HepG2 (cell line): ENCODE data around the gene MYL6B. TPM values are rescaled to one million over a fixed set of nuclear protein-coding genes. Genes with fewer than 3 reads are reported as not detected.

Experiments
- AFF4 ChIP-seq: sonication (generic); formaldehyde crosslinking; IDR thresholded peaks from 2 replicates; pipeline ENCODE4 v1.4.0; 2020; ENCODE audit warnings: missing genetic modification reagents
- ARNT2 ChIP-seq: sonication (generic); formaldehyde crosslinking; IDR thresholded peaks from 2 replicates; pipeline ENCODE4 v1.8.0; 2022; ENCODE audit warnings: mild to moderate bottlenecking, low read depth, missing genetic modification reagents, moderate library complexity
- ATF2 ChIP-seq: sonication (generic); formaldehyde crosslinking; IDR thresholded peaks from 2 replicates; pipeline ENCODE4 v1.4.0; 2020; ENCODE audit warnings: missing genetic modification reagents
- FIP1L1 ChIP-seq: fragments of 200-400 bp; formaldehyde crosslinking; IDR thresholded peaks from 2 replicates; pipeline ENCODE4 v1.6.1; 2018; ENCODE audit warnings: low read depth, mild to moderate bottlenecking, low read length, moderate library complexity, borderline replicate concordance; ENCODE audit not compliant: insufficient read depth
- KAT8 ChIP-seq: IDR thresholded peaks from 2 replicates; pipeline ENCODE4 v1.6.1; 2016; ENCODE audit warnings: missing genetic modification reagents, missing compliant biosample characterization
- MAFG ChIP-seq: sonication (generic); formaldehyde crosslinking; IDR thresholded peaks from 2 replicates; pipeline ENCODE4 v1.5.1; 2020; ENCODE audit warnings: mild to moderate bottlenecking, missing genetic modification reagents
- RAD51 ChIP-seq: fragments of 450-650 bp; IDR thresholded peaks from 2 replicates; pipeline ENCODE4 v1.6.1; 2016; ENCODE audit warnings: borderline replicate concordance
- RFX3 ChIP-seq: IDR thresholded peaks from 2 replicates; pipeline ENCODE4 v1.6.1; 2016; ENCODE audit warnings: missing biosample characterization, missing genetic modification reagents
- SETDB1 ChIP-seq: sonication (generic); formaldehyde crosslinking; IDR thresholded peaks from 2 replicates; pipeline ENCODE4 v1.5.1; 2020; ENCODE audit warnings: missing genetic modification reagents, mild to moderate bottlenecking, borderline replicate concordance
- SIX4 ChIP-seq: sonication (generic); formaldehyde crosslinking; IDR thresholded peaks from 2 replicates; pipeline ENCODE4 v1.4.0; 2020; ENCODE audit warnings: missing genetic modification reagents
- SNAPC4 ChIP-seq: sonication (generic); formaldehyde crosslinking; IDR thresholded peaks from 2 replicates; pipeline ENCODE4 v1.4.0; 2020; ENCODE audit warnings: mild to moderate bottlenecking, missing genetic modification reagents
- ZGPAT ChIP-seq: IDR thresholded peaks from 2 replicates; pipeline ENCODE4 v1.6.1; 2016; ENCODE audit warnings: mild to moderate bottlenecking
- ZNF343 ChIP-seq: sonication (generic); formaldehyde crosslinking; IDR thresholded peaks from 2 replicates; pipeline ENCODE4 v1.4.0; 2020; ENCODE audit warnings: mild to moderate bottlenecking, missing genetic modification reagents
- ZNF567 ChIP-seq: sonication (generic); formaldehyde crosslinking; IDR thresholded peaks from 2 replicates; pipeline ENCODE4 v1.8.1; 2023; ENCODE audit warnings: mild to moderate bottlenecking, missing genetic modification reagents, borderline replicate concordance
- ZNF775 ChIP-seq: sonication (generic); formaldehyde crosslinking; IDR thresholded peaks from 2 replicates; pipeline ENCODE4 v1.4.0; 2020; ENCODE audit warnings: missing genetic modification reagents, mild to moderate bottlenecking, moderate library complexity, borderline replicate concordance
- polyA plus RNA-seq, 8 experiments: library from polyadenylated mRNA; depleted of rRNA in 3 of 8; stranded (reverse) in 7 of 8; unstranded in 1 of 8; fragments of >200 nt; fragmentation: Illumina TruSeq in 4 of 8; extraction: Trizol in 4 of 8; gene quantifications; 2 replicates each; pipeline versions ENCODE4 v1.2.1 to v1.2.3, GENCODE V29; 2011 to 2016; ENCODE audit warnings: low read depth in 4 of 8, missing spikeins in 1 of 8, mixed read lengths in 1 of 8; ENCODE audit not compliant: insufficient read depth in 1 of 8
- total RNA-seq, 5 experiments: library from RNA; depleted of rRNA; stranded (reverse); fragments of >200 nt; fragmentation: Illumina TruSeq; extraction: Trizol; gene quantifications; 2 replicates each; pipeline ENCODE4 v1.2.3, GENCODE V29; 2016; ENCODE audit warnings: low read depth in 1 of 5

MYL6B gene
- total and polyA plus RNA-seq, 2 of the 13 experiments (the other 11 are each of a cell fraction or from before 2014, with no cell fraction given): 75.7 to 88.7 TPM

- TF ChIP-seq SNAPC4 (CRISPR knock-in tag) (no peak), ZNF343 (peak; percentile 79; the same call in 1 of the 2 replicates), MAFG (CRISPR knock-in tag) (no peak), ATF2 (peak; percentile 48; the same call in 1 of the 2 replicates), RFX3 (CRISPR knock-in tag) (no peak), ARNT2 (CRISPR knock-in tag) (peak; percentile 71; the same call in 1 of the 2 replicates), KAT8 (CRISPR knock-in tag) (peak; percentile 86), RAD51 (no peak), ZNF775 (CRISPR knock-in tag) (no peak; the same call in 1 of the 2 replicates), ZNF567 (no peak), ZGPAT (CRISPR knock-in tag) (peak; percentile 85), SETDB1 (CRISPR knock-in tag) (no peak), SIX4 (0 out of 2 replicates have a peak, but pooled peaks have one; percentile 14), FIP1L1 (no peak), AFF4 (peak; percentile 88)
Measured at GRCh38 chr12:56116267-56117081, 35.9 kb upstream of the MYL6B start, which contains the start of gene RPL41 (continued).
